ENCODE measurements around the gene FGF14.
"Not testable (repeated sequence)": the region's sequence is repeated elsewhere in the genome, so short reads cannot be mapped to it uniquely, and the experiment has no call there.

FGF14 gene

GRCh38 chr13:102068323-102068722 is 333.5 kb downstream of the FGF14 start:
- H3K4me3 ChIP-seq (ENCODE audit: low read depth, low read length), result not testable (repeated sequence)

- H3K4me3 ChIP-seq (ENCODE audit: low read depth, low read length), result no peak overlapping the region
Measured at GRCh38 chr13:102055090-102055779, 346.6 kb downstream of the FGF14 start.

- no peak overlapping the region for H3K4me3 ChIP-seq (ENCODE audit: low read depth, low read length)
Measured at GRCh38 chr13:102049853-102050252, 352.0 kb downstream of the FGF14 start.

GRCh38 chr13:102045731-102046130 is 356.1 kb downstream of the FGF14 start:
- no peak overlapping the region for H3K4me3 ChIP-seq (ENCODE audit: low read depth, low read length)

- no peak overlapping the region for H3K4me3 ChIP-seq (ENCODE audit: low read depth, low read length)
Measured at GRCh38 chr13:102042746-102043145, 359.1 kb downstream of the FGF14 start.

GRCh38 chr13:102041544-102041943 is 360.3 kb downstream of the FGF14 start:
- H3K4me3 ChIP-seq (ENCODE audit: low read depth, low read length), result no peak overlapping the region

GRCh38 chr13:102040812-102041211 is 361.0 kb downstream of the FGF14 start:
- no peak overlapping the region for H3K4me3 ChIP-seq (ENCODE audit: low read depth, low read length)

GRCh38 chr13:102039264-102039663 is 362.6 kb downstream of the FGF14 start:
- H3K4me3 ChIP-seq (ENCODE audit: low read depth, low read length), result no peak overlapping the region

- H3K4me3 ChIP-seq (ENCODE audit: low read depth, low read length), result no peak overlapping the region
Measured at GRCh38 chr13:102038787-102039186, 363.1 kb downstream of the FGF14 start.

GRCh38 chr13:102035969-102036368 is 365.9 kb downstream of the FGF14 start:
- no peak overlapping the region for H3K4me3 ChIP-seq (ENCODE audit: low read depth, low read length)

GRCh38 chr13:102033857-102034331 is 368.0 kb downstream of the FGF14 start:
- no peak overlapping the region for H3K4me3 ChIP-seq (ENCODE audit: low read depth, low read length)

- no peak overlapping the region for H3K4me3 ChIP-seq (ENCODE audit: low read depth, low read length)
Measured at GRCh38 chr13:102033386-102033785, 368.5 kb downstream of the FGF14 start.

- H3K4me3 ChIP-seq (ENCODE audit: low read depth, low read length), result no peak overlapping the region
Measured at GRCh38 chr13:102028868-102029267, 373.0 kb downstream of the FGF14 start.

- no peak overlapping the region for H3K4me3 ChIP-seq (ENCODE audit: low read depth, low read length)
Measured at GRCh38 chr13:102028206-102028605, 373.6 kb downstream of the FGF14 start.

GRCh38 chr13:102021777-102022176 is 380.1 kb downstream of the FGF14 start:
- H3K4me3 ChIP-seq (ENCODE audit: low read depth, low read length), result no peak overlapping the region

GRCh38 chr13:102020611-102021216 is 381.1 kb downstream of the FGF14 start:
- no peak overlapping the region for H3K4me3 ChIP-seq (ENCODE audit: low read depth, low read length)

GRCh38 chr13:102018716-102019115 is 383.1 kb downstream of the FGF14 start:
- H3K4me3 ChIP-seq (ENCODE audit: low read depth, low read length), result no peak overlapping the region

GRCh38 chr13:102017248-102017647 is 384.6 kb downstream of the FGF14 start:
- H3K4me3 ChIP-seq (ENCODE audit: low read depth, low read length), result no peak overlapping the region

GRCh38 chr13:102012299-102013293 is 389.3 kb downstream of the FGF14 start:
- H3K4me3 ChIP-seq (ENCODE audit: low read depth, low read length), result no peak overlapping the region

- H3K4me3 ChIP-seq (ENCODE audit: low read depth, low read length), result not testable (repeated sequence)
Measured at GRCh38 chr13:102011455-102011854, 390.4 kb downstream of the FGF14 start.

- no peak overlapping the region for H3K4me3 ChIP-seq (ENCODE audit: low read depth, low read length)
Measured at GRCh38 chr13:102003848-102004570, 397.8 kb downstream of the FGF14 start.
